GM19099 (cell line): ENCODE measurements around the gene ERMP1.

Experiments used
- POLR2A ChIP-seq: IDR thresholded peaks from 3 replicates; pipeline ENCODE4 v1.6.1; 2011; ENCODE audit warnings: low read depth; ENCODE audit not compliant: insufficient read length; ENCODE audit errors: extremely low read depth

ERMP1 gene

GRCh38 chr9:5864446-5864845, 31.5 kb upstream of the ERMP1 start:
- no peak for TF ChIP-seq POLR2A

GRCh38 chr9:5863092-5863746, 30.3 kb upstream of the ERMP1 start:
- no peak for TF ChIP-seq POLR2A

DNA sequence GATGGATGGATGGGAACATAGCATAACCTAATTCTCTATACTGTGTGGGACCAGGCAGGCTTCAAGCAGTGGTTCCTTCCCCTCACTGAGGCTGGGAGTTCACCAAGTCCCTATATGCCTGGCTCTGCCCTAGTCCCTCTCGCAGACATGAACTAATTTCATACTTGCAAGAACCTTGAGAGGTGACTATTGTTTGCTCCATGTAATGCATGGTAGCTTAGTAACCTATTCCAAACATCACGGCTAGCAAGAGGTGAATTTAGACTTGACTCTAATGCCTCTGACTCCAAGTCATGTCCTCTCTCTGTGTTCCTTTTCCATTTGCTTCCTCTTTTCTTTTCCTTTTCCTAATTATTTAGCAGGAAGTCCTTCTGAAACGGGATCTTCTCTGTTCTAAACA, 25.9 kb upstream of the ERMP1 start:
- TF ChIP-seq POLR2A: no peak

- no peak for TF ChIP-seq POLR2A
Measured at GRCh38 chr9:5857928-5858327, 25.0 kb upstream of the ERMP1 start.

GRCh38 chr9:5854063-5854790, 21.3 kb upstream of the ERMP1 start:
- TF ChIP-seq POLR2A: no peak

DNA sequence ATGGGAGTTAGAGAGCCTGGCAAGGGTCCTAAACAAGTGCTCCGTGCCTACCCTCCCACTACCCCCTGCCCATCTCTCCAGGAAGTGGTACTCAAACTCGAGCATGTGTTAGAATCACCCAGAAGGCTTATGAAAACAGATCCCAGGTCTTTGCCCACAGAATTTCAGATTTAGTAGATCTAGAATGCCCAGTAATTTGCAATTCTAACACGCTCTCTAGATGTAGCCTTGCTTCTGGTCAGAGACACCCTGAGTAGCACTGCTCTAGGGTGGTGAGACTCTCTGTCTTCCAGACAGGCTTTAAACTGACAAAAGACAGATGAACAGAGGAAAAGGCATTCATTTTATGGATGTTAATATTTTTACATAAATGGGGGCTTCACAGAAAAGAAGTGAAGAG, 20.7 kb upstream of the ERMP1 start:
- TF ChIP-seq POLR2A: no peak

DNA sequence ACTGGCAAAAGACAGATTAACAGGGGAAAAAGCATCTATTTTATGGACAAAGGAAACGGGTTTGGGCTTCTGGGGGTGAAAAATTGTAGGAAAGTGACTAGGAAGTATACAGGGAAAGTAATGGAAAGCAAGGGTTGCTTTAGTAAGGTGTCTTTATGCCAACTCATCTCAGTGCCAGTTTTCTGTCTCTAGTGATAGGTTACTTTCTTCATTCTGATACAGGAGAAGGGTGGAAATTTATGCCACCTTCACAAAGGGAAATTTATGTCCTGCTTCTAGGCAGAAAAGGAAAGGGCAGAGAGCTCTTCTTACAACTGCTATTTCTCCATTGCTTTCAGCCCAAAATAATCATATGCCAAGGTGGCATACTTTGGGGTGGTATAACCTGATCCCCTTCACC, 20.1 kb upstream of the ERMP1 start:
- TF ChIP-seq POLR2A: no peak

- no peak for TF ChIP-seq POLR2A
Measured at GRCh38 chr9:5851445-5851844, 18.5 kb upstream of the ERMP1 start.

DNA sequence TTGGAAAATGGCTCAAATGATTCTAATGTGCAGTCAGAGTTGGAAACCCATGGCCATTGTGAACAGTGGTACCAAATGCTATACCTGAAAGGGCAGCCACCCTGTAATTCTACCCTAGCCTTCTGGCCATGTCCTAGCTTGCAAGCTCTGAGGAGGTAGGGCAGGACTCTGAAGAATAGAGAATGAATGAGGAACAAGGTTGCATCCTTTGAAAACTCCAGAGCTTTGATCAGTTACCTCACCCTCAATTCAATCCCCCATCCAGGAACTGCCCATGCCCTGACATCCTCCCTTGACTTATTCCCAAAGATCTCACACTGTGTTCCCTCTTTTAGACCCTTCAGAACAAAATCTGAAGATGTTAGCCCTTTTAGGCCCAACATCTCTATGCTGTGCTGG, 17.8 kb upstream of the ERMP1 start:
- no peak for TF ChIP-seq POLR2A

DNA sequence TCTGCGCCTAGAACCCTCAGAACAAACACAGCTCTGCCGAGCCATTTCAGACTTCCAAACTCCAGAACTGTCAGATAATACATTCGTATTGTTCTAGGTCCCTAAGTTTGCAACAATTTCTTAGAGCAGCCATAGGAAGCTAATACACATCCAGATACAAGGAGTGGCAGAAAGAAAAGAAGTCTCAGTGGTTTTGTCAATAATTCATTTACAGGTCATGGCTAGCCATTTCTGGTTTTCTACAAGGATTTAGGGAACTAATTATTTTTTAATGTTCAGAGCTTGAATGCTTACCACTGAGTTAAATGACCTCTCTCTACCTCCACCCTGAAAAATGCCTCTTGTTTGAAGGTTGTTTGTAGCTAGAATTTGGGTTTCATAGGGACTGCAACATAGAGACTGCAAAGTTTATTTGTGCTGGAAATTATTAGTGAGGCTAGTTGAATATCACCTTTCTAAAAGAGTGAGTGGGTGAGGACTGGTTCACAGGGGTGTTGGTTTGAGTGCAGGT, 15.5 kb upstream of the ERMP1 start:
- TF ChIP-seq POLR2A: no peak

- no peak for TF ChIP-seq POLR2A
Measured at GRCh38 chr9:5846501-5846921, 13.6 kb upstream of the ERMP1 start.

- no peak for TF ChIP-seq POLR2A
Measured at GRCh38 chr9:5846096-5846495, 13.2 kb upstream of the ERMP1 start.

GRCh38 chr9:5845157-5845531, 12.2 kb upstream of the ERMP1 start:
- no peak for TF ChIP-seq POLR2A

- no peak for TF ChIP-seq POLR2A
Measured at GRCh38 chr9:5843794-5844471, 11.0 kb upstream of the ERMP1 start.

- no peak for TF ChIP-seq POLR2A
Measured at GRCh38 chr9:5842929-5843793, 10.2 kb upstream of the ERMP1 start.
